A549 (cell line): ENCODE measurements around the gene KRTAP5-2. TPM values are rescaled to one million over a fixed set of nuclear protein-coding genes. Genes with fewer than 3 reads are reported as not detected.

Source experiments
- ATAC-seq, 2 experiments: fragments of 200-7000 bp in 1 of 2; fragments of >200 bp in 1 of 2; cut with Nextera tagmentation in 1 of 2; cut with Tn5 transposase in 1 of 2; 3 replicates each; pipeline versions ENCODE4 v1.8.0 to v1.9.1; 2018 to 2020; ENCODE audit warnings: mild to moderate bottlenecking in 1 of 2, moderate library complexity in 1 of 2
- CTCF ChIA-PET: fragments of 300-600 bp; sonication (Branson Sonifier 250); formaldehyde crosslinking; extraction: SDS; loops from one replicate; lab custom pipeline; 2021; ENCODE audit warnings: antibody characterized with exemption, inconsistent platforms; lab: Yijun Ruan, JAX
- POLR2A ChIA-PET: fragments of 350-600 bp; formaldehyde crosslinking; extraction: SDS; loops from one replicate; lab custom pipeline; 2021; ENCODE audit warnings: antibody characterized with exemption, inconsistent platforms; lab: Yijun Ruan, JAX
- DNase-seq, 2 experiments: peaks; one replicate each; pipeline versions ENCODE4 v3.0.0 to v3.0.0-alpha.2; 2011 to 2016; ENCODE audit warnings: low read depth in 1 of 2, low spot score in 1 of 2
- FAIRE-seq: peaks from 2 replicates; lab custom pipeline; 2011; peaks lifted over from hg19 to GRCh38; lab: Jason Lieb, UNC
- H3K27ac ChIP-seq, 2 experiments: fragments of >200 bp; sonication (Bioruptor Twin); formaldehyde crosslinking; 3 replicates each; pipeline ENCODE4 v1.5.1; 2016 to 2017
- H3K4me1 ChIP-seq: fragments of >200 bp; sonication (Bioruptor Twin); formaldehyde crosslinking; 3 replicates; pipeline ENCODE4 v1.6.1; 2016
- H3K4me2 ChIP-seq: fragments of >200 bp; sonication (Bioruptor Twin); formaldehyde crosslinking; 3 replicates; pipeline ENCODE4 v1.6.1; 2016
- H3K4me3 ChIP-seq: fragments of >200 bp; sonication (Bioruptor Twin); formaldehyde crosslinking; 3 replicates; pipeline ENCODE4 v1.5.1; 2016
- H3K9me3 ChIP-seq: fragments of >200 bp; sonication (Bioruptor Twin); formaldehyde crosslinking; 3 replicates; pipeline ENCODE4 v1.6.1; 2016
- CBX2 ChIP-seq: fragments of 200-600 bp; sonication (generic); IDR thresholded peaks from 2 replicates; pipeline ENCODE4 v1.6.1; 2016; ENCODE audit warnings: low read depth, mild to moderate bottlenecking, borderline replicate concordance
- CEBPB ChIP-seq, 2 experiments: fragments of >200 bp in 1 of 2; sonication (Bioruptor Twin) in 1 of 2; formaldehyde crosslinking in 1 of 2; IDR thresholded peaks; 2 replicates each; pipeline ENCODE4 v1.6.1; 2012 to 2016
- CHD2 ChIP-seq: fragments of 150-350 bp; IDR thresholded peaks from 2 replicates; pipeline ENCODE4 v1.6.1; 2014; ENCODE audit warnings: low read length; ENCODE audit not compliant: partially characterized antibody
- FOSB ChIP-seq: fragments of 250-450 bp; sonication (Bioruptor Pico); IDR thresholded peaks from 2 replicates; pipeline ENCODE4 v1.5.0; 2020; ENCODE audit warnings: mild to moderate bottlenecking, moderate library complexity
- FOXS1 ChIP-seq: fragments of 250-450 bp; sonication (Bioruptor Pico); IDR thresholded peaks from 2 replicates; pipeline ENCODE4 v1.5.0; 2020; ENCODE audit warnings: mild to moderate bottlenecking, moderate library complexity
- GATA3 ChIP-seq: IDR thresholded peaks from 2 replicates; pipeline ENCODE4 v1.6.1; 2012; ENCODE audit warnings: borderline replicate concordance
- HDAC2 ChIP-seq: fragments of 200-600 bp; sonication (generic); IDR thresholded peaks from 2 replicates; pipeline ENCODE4 v1.6.1; 2016
- HEYL ChIP-seq: fragments of 250-450 bp; sonication (Bioruptor Pico); IDR thresholded peaks from 2 replicates; pipeline ENCODE4 v1.8.0; 2021; ENCODE audit warnings: mild to moderate bottlenecking, moderate library complexity
- HOXA7 ChIP-seq: fragments of 250-450 bp; sonication (Bioruptor Pico); IDR thresholded peaks from 2 replicates; pipeline ENCODE4 v1.5.0; 2020; ENCODE audit warnings: mild to moderate bottlenecking, moderate library complexity
- HOXB5 ChIP-seq: fragments of 250-450 bp; sonication (Bioruptor Pico); IDR thresholded peaks from 2 replicates; pipeline ENCODE4 v1.5.0; 2020; ENCODE audit warnings: mild to moderate bottlenecking, moderate library complexity
- JUNB ChIP-seq: fragments of >200 bp; sonication (Bioruptor Twin); formaldehyde crosslinking; IDR thresholded peaks from 2 replicates; pipeline ENCODE4 v1.6.1; 2016
- KDM5A ChIP-seq: fragments of 200-600 bp; sonication (generic); IDR thresholded peaks from 2 replicates; pipeline ENCODE4 v1.6.1; 2016; ENCODE audit warnings: antibody characterized with exemption, mild to moderate bottlenecking
- MAFK ChIP-seq: fragments of 450-650 bp; IDR thresholded peaks from 2 replicates; pipeline ENCODE4 v1.6.1; 2014; ENCODE audit not compliant: partially characterized antibody
- MAX ChIP-seq: IDR thresholded peaks from 2 replicates; pipeline ENCODE4 v1.6.1; 2012
- MAZ ChIP-seq: fragments of 150-350 bp; IDR thresholded peaks from 2 replicates; pipeline ENCODE4 v1.6.1; 2014; ENCODE audit warnings: antibody characterized with exemption, low read depth, low read length, borderline replicate concordance
- NFE2L2 ChIP-seq: fragments of 150-350 bp; conservative IDR thresholded peaks from 2 replicates; pipeline ENCODE4 v1.6.1; 2014; ENCODE audit warnings: low read length
- NPAS2 ChIP-seq: fragments of 250-450 bp; sonication (Bioruptor Pico); IDR thresholded peaks from 2 replicates; pipeline ENCODE4 v1.8.0; 2022; ENCODE audit warnings: mild to moderate bottlenecking, moderate library complexity, borderline replicate concordance
- NR3C1 ChIP-seq: fragments of >200 bp; sonication (Bioruptor Twin); formaldehyde crosslinking; IDR thresholded peaks from 3 replicates; pipeline ENCODE4 v1.6.1; 2017
- PHF8 ChIP-seq: fragments of 200-600 bp; sonication (generic); IDR thresholded peaks from 2 replicates; pipeline ENCODE4 v1.6.1; 2016; ENCODE audit warnings: low read depth, mild to moderate bottlenecking, antibody characterized with exemption, moderate library complexity, borderline replicate concordance
- POLR2A ChIP-seq: IDR thresholded peaks from 2 replicates; pipeline ENCODE4 v1.6.1; 2012; ENCODE audit warnings: mild to moderate bottlenecking, low read length
- POLR2AphosphoS2 ChIP-seq: conservative IDR thresholded peaks from 2 replicates; pipeline ENCODE4 v1.6.1; 2012; ENCODE audit warnings: low read length, improper control_type of control experiment, inconsistent platforms
- RAD21 ChIP-seq, 2 experiments: fragments of >200 bp in 1 of 2; sonication (Bioruptor Twin) in 1 of 2; formaldehyde crosslinking in 1 of 2; IDR thresholded peaks in 1 of 2; conservative IDR thresholded peaks in 1 of 2; 2 replicates in 1 of 2; 3 replicates in 1 of 2; pipeline ENCODE4 v1.6.1; 2012 to 2018; ENCODE audit warnings: inconsistent platforms in 1 of 2
- RNF2 ChIP-seq: fragments of 200-600 bp; sonication (generic); IDR thresholded peaks from 2 replicates; pipeline ENCODE4 v1.6.1; 2016; ENCODE audit warnings: low read depth, mild to moderate bottlenecking, antibody characterized with exemption, moderate library complexity, borderline replicate concordance
- SREBF2 ChIP-seq: fragments of 450-650 bp; IDR thresholded peaks from 2 replicates; pipeline ENCODE4 v1.6.1; 2014; ENCODE audit warnings: mild to moderate bottlenecking, moderate library complexity
- ZC3H11A ChIP-seq: fragments of 450-650 bp; IDR thresholded peaks from 2 replicates; pipeline ENCODE4 v1.6.1; 2014; ENCODE audit warnings: antibody characterized with exemption, mild to moderate bottlenecking
- ZSCAN20 ChIP-seq: fragments of 250-450 bp; sonication (Bioruptor Pico); IDR thresholded peaks from 2 replicates; pipeline ENCODE4 v1.8.0; 2022; ENCODE audit warnings: mild to moderate bottlenecking, moderate library complexity
- WGBS: methylation state at CpG from one replicate; pipeline ENCODE4 v1.1.6; 2017; ENCODE audit errors: missing lambda C conversion rate; 5-methylcytosine and 5-hydroxymethylcytosine counted together
- polyA plus RNA-seq, 4 experiments: library from polyadenylated mRNA; depleted of rRNA in 3 of 4; stranded (reverse); fragments of >200 nt; fragmentation: RNase III in 1 of 4; extraction: RNeasy Plus Mini Kit Qiagen cat#74134 plus additional on column Dnase treatment in 1 of 4; gene quantifications; 2 replicates in 3 of 4; 3 replicates in 1 of 4; pipeline ENCODE4 v1.2.3, GENCODE V29; 2011 to 2017
- TF ChIP-seq, protein P1 (sequence below): fragments of 250-450 bp; sonication (Bioruptor Pico); IDR thresholded peaks from 2 replicates; pipeline ENCODE4 v1.5.0; 2020; ENCODE audit warnings: low read depth, mild to moderate bottlenecking, moderate library complexity

The KRTAP5-2 gene
- polyA plus RNA-seq, 2 of the 4 experiments (the other 2 are of a cell fraction), result not detected

GRCh38 chr11:1565173-1565903 lies 32.8 kb downstream of the KRTAP5-2 start:
- FAIRE-seq (no peak), DNase-seq (no peak), ATAC-seq (no peak)
- Histone ChIP-seq H3K27ac (no peak overlapping the region; a peak in 1 of 6 replicates), H3K9me3 (no peaks in the 10 kb centered on the region), H3K4me1 (peaks cover 32% of the 10 kb centered on the region), H3K4me3 (no peak overlapping the region), H3K4me2 (peak overlapping the region; percentile 15; the same call in 1 of the 3 replicates)
- 83% methylated on average over 24 of the region's 28 CpGs for WGBS
- ChIA-PET CTCF (interaction anchor here (1.0 to 26.3 kb wide), 9 partner anchors 9 to 363 kb away, joined by 3 to 719 read pairs (median 3); no protein-coding TSS in a partner anchor), POLR2A (no interaction called here)
- TF ChIP-seq POLR2A (no peak), MAX (no peak), ZSCAN20 (CRISPR knock-in tag) (no peak), NPAS2 (CRISPR knock-in tag) (no peak), SREBF2 (no peak)

DNA sequence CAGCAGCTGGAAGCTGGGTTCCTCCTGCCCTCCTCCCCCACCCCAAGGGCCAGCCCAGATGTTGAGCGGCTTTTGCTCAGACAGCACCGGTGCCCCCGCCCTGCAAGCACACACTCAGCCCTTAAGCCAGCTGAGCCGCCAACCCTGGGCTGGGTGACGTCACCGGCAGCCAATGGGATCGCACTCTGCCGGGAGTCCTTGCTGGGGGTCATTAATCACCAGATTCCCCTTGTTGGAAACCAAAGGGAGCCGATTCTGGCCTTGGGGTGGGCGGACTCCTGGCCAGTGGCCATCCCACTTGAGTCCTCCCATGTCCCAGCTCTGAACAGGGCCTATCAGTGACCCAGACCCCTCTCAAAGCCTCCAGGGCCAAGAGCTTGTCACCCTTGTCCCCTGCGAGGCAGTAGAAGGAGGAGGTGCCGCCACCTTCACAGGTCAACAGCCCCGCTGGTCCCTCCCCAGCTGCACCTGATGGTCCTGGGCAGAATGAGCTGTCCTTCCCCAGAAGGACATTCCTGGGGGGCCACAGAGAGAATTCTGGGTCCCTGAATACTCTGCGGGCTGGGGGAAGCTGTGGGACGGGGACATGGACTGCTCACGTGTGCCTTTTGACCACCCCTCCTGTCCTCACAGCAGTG lies 33.4 kb downstream of the KRTAP5-2 start:
- peaks cover 35% of the 10 kb centered on the region for H3K4me1 ChIP-seq
- H3K4me3 ChIP-seq, result no peak overlapping the region
- ATAC-seq (no peak), DNase-seq (peak in 1 of 2 experiments; percentile 38), FAIRE-seq (no peak)
- H3K4me2 ChIP-seq, result peak overlapping the region; percentile 15; the same call in 2 of the 3 replicates
- 75% methylated on average over 6 of the region's 16 CpGs for WGBS
- H3K9me3 ChIP-seq, result no peaks in the 10 kb centered on the region
- TF ChIP-seq HEYL (CRISPR knock-in tag) (no peak), FOSB (CRISPR knock-in tag) (no peak), MAZ (no peak), NR3C1 (no peak), CBX2 (no peak), PHF8 (no peak), GATA3 (no peak), HDAC2 (no peak), HOXA7 (CRISPR knock-in tag) (no peak), RNF2 (no peak)
- ChIA-PET POLR2A (interaction anchor here (0.8 kb wide), 1 partner anchor 9 kb away, joined by 3 read pairs; no protein-coding TSS in a partner anchor), CTCF (interaction anchor here (1.1 to 26.3 kb wide), 5 partner anchors 11 to 362 kb away, joined by 3 to 719 read pairs (median 4); no protein-coding TSS in a partner anchor)
- H3K27ac ChIP-seq, result peak overlapping the region in 1 of 2 experiments; percentile 62; a peak in 3 of 6 replicates

GRCh38 chr11:1563697-1564534 lies 34.2 kb downstream of the KRTAP5-2 start:
- Histone ChIP-seq H3K4me1 (peaks cover 36% of the 10 kb centered on the region), H3K27ac (peak overlapping the region in 1 of 2 experiments; percentile 38; a peak in 2 of 6 replicates), H3K4me2 (peak overlapping the region; percentile 15; the same call in 2 of the 3 replicates), H3K9me3 (no peaks in the 10 kb centered on the region), H3K4me3 (no peak overlapping the region)
- POLR2A ChIA-PET, result interaction anchor here (0.8 kb wide), 1 partner anchor 10 kb away, joined by 3 read pairs; no protein-coding TSS in a partner anchor
- TF ChIP-seq HOXB5 (CRISPR knock-in tag), result no peak
- TF ChIP-seq JUNB, result no peak
- no peak for TF ChIP-seq NPAS2 (CRISPR knock-in tag)
- TF ChIP-seq CBX2, result no peak
- no peak for TF ChIP-seq POLR2AphosphoS2
- TF ChIP-seq, protein P1, sequence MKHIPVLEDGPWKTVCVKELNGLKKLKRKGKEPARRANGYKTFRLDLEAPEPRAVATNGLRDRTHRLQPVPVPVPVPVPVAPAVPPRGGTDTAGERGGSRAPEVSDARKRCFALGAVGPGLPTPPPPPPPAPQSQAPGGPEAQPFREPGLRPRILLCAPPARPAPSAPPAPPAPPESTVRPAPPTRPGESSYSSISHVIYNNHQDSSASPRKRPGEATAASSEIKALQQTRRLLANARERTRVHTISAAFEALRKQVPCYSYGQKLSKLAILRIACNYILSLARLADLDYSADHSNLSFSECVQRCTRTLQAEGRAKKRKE, result no peak
- no peak for TF ChIP-seq RAD21 (conservative IDR thresholded peaks at IDR 0.05 in 1 of 2, IDR thresholded peaks at IDR 0.05 in 1 of 2)
- no peak for TF ChIP-seq GATA3
- TF ChIP-seq CEBPB (IDR thresholded peaks at IDR 0.05), result no peak
- no peak for TF ChIP-seq MAZ
- TF ChIP-seq ZC3H11A, result no peak
- TF ChIP-seq MAFK, result no peak
- TF ChIP-seq POLR2A, result no peak
- no peak for TF ChIP-seq NFE2L2
- TF ChIP-seq FOXS1 (CRISPR knock-in tag), result no peak
- no peak for TF ChIP-seq CHD2
- no peak for TF ChIP-seq KDM5A
- ATAC-seq (no peak), DNase-seq (no peak), FAIRE-seq (no peak)
- CTCF ChIA-PET, result interaction anchor here (1.1 to 26.3 kb wide), 5 partner anchors 11 to 362 kb away, joined by 3 to 719 read pairs (median 4); no protein-coding TSS in a partner anchor
- WGBS, result 80% methylated on average over 23 of the region's 29 CpGs
